NAMALWA (cell line): ENCODE results near the gene TLR3.
"Not testable (repeated sequence)": the region's sequence is repeated elsewhere in the genome, so short reads cannot be mapped to it uniquely, and the experiment has no call there.

Experiments
- DNase-seq: peaks from one replicate; pipeline ENCODE4 v3.0.0-alpha.2; 2015; ENCODE audit warnings: low spot score

TLR3 gene

GRCh38 chr4:186050135-186050534 lies 18.8 kb upstream of the TLR3 start:
- DNase-seq: not testable (repeated sequence)

DNA sequence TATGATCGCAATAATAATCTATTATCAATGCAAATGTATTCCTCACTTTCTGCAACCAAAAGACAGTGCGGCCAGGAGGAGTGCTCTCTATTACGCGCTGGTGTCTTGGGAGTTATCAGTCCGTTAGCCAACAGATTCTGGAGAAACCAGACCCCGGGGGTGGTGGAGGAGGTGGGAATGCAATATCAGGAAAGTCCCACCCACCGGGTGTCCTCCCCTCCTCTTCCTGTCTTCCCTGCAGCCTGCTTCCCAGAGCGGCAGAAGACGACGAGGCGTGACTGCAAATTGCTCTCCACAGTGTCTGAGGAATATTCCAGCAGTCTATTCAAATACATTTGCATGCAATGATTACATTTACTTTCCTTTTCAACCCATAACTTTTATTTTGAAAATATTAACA lies 17.9 kb upstream of the TLR3 start:
- no peak for DNase-seq

GRCh38 chr4:186058253-186058979 lies 10.5 kb upstream of the TLR3 start:
- DNase-seq: no peak

DNA sequence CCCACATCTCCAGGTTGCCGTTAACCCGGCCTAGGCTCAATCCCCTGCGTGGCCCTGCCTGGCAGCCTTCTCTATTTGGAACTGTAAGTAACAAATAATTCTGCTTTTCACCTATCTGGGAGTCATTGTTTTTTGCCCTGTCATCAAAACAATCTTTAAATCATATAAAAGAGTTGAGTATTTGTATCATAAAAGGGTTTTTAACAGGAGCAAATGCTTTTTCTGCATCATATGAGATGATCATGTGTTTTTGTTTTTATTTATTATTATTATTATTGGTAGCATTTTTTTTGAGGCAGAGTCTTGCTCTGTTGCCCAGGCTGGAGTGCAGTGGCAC lies 10.0 kb upstream of the TLR3 start:
- no peak for DNase-seq

- DNase-seq: no peak
Measured at GRCh38 chr4:186061921-186062320, 7.0 kb upstream of the TLR3 start.

GRCh38 chr4:186067757-186068385 lies 1.1 kb upstream of the TLR3 start:
- DNase-seq: peak; percentile 55

- no peak for DNase-seq
Measured at GRCh38 chr4:186069729-186070128, 773 bp downstream of the TLR3 start.

- no peak for DNase-seq
Measured at GRCh38 chr4:186072516-186072915, 3.6 kb downstream of the TLR3 start.

GRCh38 chr4:186074189-186074588 lies 5.2 kb downstream of the TLR3 start:
- DNase-seq: no peak

- DNase-seq: no peak
Measured at GRCh38 chr4:186078981-186079638, 10.2 kb downstream of the TLR3 start.

DNA sequence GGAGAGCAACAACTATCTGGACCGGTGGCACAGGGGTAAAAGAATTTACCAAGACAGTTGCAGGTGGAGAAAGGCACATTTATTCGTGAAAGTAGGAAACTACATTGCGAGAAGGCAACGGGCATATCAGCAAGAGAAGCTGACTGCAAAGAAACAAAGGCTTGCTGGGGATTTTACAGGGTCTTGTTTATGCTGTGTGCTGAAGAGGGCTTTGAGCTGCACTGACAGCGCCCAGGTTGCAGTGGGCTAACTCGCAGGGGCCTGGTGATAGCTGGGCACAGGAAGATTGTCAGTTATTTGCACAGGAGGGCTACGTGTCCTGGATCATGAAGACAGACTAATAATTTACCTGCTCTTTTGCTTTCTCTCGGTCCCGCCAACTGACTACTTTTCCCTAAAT lies 10.7 kb downstream of the TLR3 start:
- DNase-seq: no peak

- DNase-seq: no peak
Measured at GRCh38 chr4:186081202-186081807, 12.3 kb downstream of the TLR3 start.

- DNase-seq: no peak
Measured at GRCh38 chr4:186082221-186082620, 13.3 kb downstream of the TLR3 start.

DNA sequence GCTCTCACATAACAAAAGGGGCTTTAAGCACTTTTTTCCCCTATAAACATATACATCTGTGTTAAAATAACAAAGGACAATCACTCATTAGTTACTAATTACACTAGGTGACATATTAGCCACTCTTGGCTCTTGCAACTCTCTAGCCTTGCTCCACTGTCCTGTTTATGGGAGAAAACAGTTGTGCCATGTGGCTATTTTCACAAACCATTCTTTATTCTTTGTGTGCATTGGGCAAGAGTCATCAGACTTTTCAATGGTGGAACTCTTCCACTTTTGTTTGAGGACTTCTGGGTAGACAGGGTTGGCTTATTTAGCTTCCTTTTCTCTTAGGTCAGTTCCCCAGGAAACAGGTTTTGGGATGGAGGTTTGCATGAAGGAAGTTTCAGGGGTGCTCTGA lies 19.6 kb downstream of the TLR3 start:
- no peak for DNase-seq

GRCh38 chr4:186092296-186092695 lies 23.3 kb downstream of the TLR3 start:
- no peak for DNase-seq

- DNase-seq: no peak
Measured at GRCh38 chr4:186095406-186095805, 26.4 kb downstream of the TLR3 start.

DNA sequence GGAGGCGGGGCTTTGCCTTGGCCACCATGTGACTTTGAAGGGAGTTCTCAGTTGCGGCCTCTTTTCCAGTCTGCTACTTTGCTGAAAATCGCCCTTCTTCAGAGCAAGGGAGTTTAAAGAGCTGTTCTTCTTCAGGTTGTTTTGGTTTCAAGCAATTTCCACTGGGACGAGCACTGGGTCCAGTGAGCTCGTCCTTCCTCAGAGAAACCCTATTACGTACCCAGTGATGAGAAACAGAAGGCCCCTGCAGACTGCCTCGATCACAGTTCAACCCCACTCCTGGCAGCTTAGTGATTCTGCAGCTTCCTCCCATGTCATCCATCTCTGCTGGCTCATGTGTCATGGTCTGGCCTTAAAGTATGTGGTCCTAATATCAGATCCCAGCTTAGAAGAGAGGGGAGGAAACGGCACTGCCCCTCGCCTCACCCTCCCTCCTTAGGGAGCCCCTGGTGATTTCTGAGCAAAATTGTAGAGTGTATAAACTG lies 27.8 kb downstream of the TLR3 start:
- DNase-seq: no peak

- no peak for DNase-seq
Measured at GRCh38 chr4:186097386-186097785, 28.4 kb downstream of the TLR3 start.

GRCh38 chr4:186102931-186103330 lies 34.0 kb downstream of the TLR3 start:
- DNase-seq: no peak

GRCh38 chr4:186104114-186104889 lies 35.3 kb downstream of the TLR3 start, which contains the start of gene FAM149A:
TSS of gene FAM149A (plus strand) at chr4:186104704.
- DNase-seq: no peak

DNA sequence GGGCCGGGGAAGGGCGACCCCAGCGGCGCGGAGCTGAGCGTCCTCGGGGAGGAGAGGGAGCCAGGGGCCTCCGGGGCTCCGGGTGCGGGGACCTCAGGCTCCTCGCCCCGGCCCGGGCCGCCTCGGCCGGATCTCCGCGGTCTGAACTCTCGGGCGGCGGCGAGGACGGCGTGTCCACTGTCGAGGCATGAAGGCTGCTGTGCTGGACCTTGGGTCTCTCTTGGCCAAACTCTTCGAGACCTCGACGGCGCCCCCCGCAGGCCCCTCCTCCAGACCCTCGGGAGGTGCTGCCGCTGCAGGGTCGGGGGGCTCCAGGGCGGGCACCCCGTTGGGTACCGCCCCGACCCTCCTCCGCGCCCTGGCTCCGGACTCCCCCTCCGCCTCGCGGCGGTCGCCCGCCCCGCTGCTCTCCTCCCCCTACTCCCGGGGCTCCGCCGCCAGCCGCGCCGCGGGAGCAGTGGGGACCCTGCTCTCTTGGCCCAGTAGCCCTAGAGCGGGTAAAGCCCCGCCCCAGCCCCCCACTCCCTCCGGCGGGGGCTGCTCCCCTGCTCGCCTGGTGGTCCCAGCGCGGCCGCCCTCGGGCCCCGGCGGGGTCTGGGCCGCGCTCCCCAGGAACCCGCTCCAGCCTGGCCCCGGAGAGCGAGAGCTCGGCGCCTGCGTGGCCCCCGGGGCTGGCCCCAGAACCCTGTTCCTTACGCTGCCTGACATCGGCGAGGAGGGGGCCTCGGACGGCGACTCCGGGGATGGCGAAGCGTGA lies 36.1 kb downstream of the TLR3 start:
- DNase-seq: no peak
